GM18951 (cell line): ENCODE measurements around the gene IRF1.
"Not testable (repeated sequence)": the region's sequence is repeated elsewhere in the genome, so short reads cannot be mapped to it uniquely, and the experiment has no call there.

Source experiments
- POLR2A ChIP-seq: IDR thresholded peaks from 4 replicates; pipeline ENCODE4 v1.6.1; 2011; ENCODE audit warnings: mild to moderate bottlenecking; ENCODE audit not compliant: insufficient read length, insufficient read depth; ENCODE audit errors: extremely low read depth
- in situ Hi-C: fragments of 300-500 bp; cut with MboI; formaldehyde crosslinking; loops from one replicate; pipeline ENCODE4 v1.12.0; 2022; ENCODE audit warnings: low sequenced_read_pairs, mixed read lengths, inconsistent platforms; ENCODE audit not compliant: unreplicated experiment

Gene IRF1

DNA sequence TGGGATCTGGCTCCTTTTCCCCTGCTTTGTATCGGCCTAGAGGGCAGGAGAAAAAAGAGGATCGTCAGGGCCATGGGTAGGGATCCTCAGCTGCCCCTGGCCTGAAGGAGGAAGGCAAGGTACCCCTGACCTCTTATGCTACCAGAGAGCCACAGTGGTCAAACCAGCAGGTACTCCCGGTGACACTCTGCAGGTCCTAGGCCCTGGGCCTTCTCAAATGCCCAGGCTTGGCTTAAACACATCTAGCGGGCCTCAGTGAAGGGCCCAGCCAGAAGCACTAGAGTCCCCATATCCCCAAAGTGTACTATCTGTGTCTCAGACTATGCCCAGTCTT is 3.5 kb downstream of the IRF1 start:
- in situ Hi-C loops: no loop called here
- TF ChIP-seq POLR2A: no peak

DNA sequence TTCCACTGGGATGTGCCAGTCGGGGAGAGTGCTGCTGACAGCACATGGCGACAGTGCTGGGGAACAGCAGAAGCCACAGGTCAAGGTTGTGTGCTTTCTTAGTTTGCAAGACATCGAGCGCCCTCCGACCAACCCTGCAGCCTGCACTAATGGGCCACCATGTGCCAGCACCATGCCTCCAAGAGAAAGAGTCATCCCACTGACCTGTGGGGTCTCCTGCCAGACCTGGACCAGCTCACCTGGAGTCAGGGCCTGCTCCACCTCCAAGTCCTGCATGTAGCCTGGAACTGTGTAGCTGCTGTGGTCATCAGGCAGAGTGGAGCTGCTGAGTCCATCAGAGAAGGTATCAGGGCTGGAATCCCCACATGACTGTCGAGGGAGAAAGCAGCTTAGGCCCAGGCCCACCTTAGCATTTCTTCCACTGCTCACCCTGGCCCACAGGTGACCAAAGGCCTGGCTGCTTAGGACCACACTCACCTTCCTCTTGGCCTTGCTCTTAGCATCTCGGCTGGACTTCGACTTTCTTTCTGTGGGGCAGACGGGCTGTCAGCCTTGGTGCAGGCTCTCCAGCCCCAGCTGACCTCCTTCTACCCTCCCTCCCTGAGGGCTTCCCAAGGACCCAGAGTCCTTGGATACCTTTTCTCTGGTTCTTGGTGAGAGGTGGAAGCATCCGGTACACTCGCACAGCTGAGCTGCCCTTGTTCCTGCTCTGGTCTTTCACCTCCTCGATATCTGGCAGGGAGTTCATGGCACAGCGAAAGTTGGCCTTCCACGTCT is 4.1 kb downstream of the IRF1 start:
- TF ChIP-seq POLR2A: peak; percentile 32
- in situ Hi-C loops: no loop called here

DNA sequence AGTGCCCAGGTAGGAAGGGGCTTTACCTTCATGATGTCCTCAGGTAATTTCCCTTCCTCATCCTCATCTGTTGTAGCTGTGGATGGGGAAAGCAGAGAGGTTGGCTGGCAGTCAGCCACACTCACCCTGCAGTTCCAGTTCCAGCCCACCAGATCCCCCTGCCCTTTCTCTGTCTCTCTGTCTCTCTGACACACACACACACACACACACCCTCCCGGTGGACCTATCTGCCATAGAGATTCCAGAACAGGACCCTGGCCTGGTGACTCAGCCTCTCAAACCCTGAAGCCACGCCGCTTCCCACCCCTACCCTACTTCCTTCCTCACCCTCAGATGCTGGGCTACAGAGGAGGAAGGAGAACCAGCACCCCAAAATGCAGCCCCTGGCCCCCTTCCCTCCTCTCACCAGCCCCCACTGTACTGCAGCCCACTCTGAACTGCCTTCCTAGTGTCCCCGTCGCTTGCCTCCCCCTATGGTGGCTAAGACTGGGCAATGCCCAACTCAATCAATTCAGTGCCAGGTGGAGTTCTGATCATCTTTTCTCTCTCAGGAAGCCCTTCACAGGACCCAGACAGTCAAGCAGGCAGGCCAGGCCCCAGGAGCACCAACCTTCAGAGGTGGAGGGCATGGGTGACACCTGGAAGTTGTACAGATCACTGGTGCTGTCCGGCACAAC is 4.8 kb downstream of the IRF1 start:
- in situ Hi-C loops: no loop called here
- TF ChIP-seq POLR2A: no peak

DNA sequence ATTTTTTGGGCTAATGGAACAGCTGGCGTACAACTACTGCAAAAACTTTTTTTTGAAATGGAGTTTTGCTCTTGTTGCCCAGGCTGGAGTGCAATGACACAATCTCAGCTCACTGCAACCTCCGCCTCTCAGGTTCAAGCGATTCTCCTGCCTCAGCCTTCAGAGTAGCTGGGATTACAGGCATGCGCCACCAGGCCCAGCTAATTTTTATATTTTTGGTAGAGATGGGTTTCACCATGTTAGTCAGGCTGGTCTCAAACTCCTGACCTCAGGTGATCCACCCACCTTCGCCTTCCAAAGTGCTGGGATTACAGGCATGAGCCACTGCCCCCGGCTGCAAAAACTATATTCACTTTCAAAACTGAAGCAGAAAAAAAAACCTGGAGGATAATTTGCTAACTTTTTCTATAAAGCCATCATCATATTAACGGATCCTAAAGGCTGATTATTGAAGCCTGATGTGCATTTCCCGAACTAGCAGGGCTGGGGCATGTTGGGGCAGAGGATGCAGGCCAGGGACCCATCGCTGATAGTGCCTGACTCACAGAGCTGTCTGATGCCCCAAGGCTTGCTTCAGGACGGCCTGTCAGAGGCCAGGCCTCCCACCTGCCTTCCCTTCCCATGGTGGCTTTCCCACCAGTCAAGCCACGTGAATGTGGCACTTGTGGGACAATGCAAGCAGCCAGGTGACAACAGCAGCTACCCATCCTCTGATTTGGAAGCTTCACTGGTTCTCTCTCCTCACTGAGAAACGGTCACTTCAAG is 5.5 kb downstream of the IRF1 start:
- peak; percentile 20 for TF ChIP-seq POLR2A
- in situ Hi-C loops: not testable (repeated sequence)

DNA sequence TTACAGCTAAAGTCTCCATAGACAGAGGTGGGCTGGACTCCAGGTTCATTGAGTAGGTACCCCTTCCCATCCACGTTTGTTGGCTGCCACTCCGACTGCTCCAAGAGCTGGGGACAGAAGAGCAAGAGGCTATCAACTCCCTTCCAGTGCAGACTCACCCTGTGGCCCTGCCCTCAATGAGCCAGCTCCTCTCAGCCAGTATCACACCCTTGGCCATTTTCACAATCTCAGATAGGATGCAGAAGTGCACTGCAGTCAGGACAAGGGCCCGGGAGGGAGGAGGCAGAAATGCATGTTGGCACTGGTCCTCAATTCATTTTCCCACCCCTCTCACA is 6.2 kb downstream of the IRF1 start:
- in situ Hi-C loops: no loop called here
- TF ChIP-seq POLR2A: no peak

DNA sequence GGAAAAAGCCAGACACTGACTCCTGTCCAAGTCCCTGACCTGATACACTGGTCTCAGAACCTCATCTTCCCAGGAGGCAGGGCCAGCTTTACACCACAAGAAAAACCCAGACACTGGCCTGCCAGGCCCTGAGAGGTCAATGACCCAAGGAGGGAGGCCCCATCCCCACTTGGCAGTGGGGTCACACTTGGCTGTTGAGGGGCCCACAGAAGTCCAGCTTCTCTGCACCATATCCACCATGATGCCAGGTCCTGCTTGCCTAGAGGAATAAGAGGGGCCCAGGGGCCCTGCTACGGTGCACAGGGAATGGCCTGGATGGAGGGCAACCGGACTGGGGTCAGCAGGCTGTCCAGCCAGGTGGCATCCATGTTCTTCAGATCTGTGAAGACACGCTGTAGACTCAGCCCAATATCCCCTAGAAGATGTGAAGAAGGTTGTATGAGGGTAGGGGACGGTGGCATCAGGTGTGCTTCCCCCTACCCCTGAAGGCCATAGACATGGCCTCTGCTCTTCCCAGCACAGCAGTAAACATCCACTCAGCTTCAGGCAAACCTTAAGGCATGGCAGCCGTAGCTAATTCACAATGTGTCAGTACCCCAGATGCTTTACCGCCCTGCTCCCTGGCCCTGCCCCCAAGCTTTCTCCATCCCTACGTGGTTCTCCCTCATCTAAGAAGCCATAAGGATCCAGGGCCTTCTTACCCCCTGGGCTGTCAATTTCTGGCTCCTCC is 6.7 kb downstream of the IRF1 start:
- in situ Hi-C loops: no loop called here
- peak; percentile 14 for TF ChIP-seq POLR2A

DNA sequence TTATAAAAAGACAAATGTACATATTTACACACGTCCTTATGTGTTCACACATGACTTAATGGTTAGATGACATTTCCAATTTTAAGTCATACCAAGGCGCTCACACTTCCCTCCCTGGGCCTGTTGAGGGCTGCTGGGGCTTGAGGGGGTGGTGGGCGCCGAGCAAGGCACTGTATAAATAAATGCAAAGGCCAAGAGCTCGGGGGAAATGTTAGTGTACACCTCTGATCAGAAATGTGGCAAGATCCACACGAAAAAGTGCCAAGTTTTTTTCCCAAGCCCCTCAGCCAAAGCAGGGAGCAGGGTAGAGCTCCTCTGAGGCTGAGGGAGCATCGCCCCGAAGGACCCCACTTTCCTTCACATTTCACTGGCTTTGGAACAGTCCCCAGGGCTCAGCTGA is 7.5 kb downstream of the IRF1 start:
- in situ Hi-C loops: no loop called here
- TF ChIP-seq POLR2A: no peak

DNA sequence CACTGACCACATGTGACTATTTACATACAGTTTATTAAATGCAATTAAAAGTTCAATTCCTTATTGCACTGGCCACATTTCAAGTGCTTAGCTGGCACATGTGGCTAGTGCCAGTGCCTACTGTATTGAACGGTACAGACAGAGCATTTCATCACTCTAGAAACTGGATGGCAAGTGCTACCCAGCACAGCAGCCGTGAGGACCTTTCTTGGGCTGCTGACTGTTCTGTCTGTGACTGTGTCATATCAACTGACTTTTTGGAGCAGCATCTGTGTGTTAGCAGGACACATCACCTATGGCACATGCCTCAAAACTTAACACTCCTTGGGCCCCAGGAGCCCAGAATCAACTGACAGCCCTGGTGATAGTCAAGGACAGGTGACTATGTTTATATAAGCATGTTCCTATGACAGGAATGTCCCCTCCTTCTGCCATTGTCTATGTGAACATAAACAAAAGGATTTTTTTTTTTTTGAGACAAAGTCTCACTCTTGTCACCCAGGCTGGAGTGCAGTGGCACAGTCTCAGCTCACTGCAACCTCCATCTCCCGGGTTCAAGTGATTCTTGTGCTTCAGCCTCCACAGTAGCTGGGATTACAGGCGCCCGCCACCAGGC is 8.9 kb downstream of the IRF1 start:
- in situ Hi-C loops: no loop called here
- peak; percentile 37 for TF ChIP-seq POLR2A

DNA sequence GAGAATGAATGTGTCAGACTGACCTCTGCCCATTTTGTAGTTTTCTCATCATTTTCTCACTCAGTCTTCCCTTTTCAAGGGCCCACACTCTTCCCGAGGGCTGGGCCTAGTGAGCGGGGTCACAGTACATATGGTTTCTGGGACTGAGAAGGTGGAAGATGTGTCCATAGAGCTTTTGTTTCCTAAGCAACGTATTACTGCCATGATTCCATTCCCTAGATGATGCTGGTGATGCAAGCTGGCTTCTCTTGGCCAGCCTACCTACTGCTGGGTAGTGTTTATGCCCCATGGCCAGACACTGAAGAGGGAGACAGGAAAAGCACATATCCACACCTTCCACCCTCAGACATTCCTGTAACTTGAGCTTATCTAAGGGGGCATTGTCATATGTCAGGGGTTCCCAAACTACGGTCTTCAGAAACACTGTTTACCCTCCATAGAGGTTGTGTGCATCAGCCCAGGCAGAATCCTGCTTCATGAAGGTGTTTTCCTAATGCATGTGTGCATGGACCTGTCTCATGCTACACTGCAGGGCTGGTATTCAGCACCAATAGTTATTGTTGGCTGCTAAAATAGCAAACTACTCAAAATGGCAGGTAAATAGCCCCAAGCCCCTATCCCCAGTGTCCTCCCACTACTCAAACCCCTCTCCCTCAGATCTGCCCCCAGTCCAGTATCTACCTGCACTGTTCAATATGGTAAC is 9.5 kb downstream of the IRF1 start:
- in situ Hi-C loops: no loop called here
- no peak for TF ChIP-seq POLR2A

DNA sequence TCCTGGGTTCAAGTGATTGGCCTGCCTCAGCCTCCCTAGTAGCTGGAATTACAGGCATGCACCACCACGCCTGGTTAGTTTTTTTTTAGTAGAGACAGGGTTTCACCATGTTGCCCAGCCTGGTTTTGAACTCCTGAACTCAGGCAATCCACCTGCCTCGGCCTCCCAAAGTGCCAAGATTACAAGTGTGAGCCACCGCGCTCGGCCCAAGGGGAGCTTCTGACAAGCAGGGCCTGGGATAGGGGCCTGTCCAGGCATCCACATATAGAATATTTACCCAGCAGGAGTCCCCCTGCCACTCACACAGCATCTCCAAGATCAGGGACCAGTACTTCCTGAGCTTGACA is 10.1 kb downstream of the IRF1 start:
- TF ChIP-seq POLR2A: no peak
- in situ Hi-C loops: no loop called here

DNA sequence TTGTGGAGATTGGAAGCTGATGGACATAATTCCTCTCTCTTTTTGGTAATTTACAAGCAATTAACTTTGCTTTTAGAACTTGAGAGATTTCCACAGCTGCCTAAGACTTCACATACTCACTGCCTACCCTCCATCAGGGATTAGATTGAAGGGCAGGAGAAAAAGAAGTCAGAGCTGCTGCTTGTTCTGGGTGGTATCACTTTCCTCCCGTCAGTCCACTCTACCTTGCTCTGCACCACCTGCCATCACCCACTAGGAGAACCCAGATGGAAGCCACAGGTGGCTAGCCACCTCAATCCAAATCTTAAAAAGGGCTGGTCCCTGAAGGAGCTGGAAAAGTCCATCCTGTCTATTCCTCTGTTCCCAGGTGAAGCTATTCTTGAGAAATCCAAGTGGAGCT is 10.5 kb downstream of the IRF1 start:
- no peak for TF ChIP-seq POLR2A
- in situ Hi-C loops: no loop called here

DNA sequence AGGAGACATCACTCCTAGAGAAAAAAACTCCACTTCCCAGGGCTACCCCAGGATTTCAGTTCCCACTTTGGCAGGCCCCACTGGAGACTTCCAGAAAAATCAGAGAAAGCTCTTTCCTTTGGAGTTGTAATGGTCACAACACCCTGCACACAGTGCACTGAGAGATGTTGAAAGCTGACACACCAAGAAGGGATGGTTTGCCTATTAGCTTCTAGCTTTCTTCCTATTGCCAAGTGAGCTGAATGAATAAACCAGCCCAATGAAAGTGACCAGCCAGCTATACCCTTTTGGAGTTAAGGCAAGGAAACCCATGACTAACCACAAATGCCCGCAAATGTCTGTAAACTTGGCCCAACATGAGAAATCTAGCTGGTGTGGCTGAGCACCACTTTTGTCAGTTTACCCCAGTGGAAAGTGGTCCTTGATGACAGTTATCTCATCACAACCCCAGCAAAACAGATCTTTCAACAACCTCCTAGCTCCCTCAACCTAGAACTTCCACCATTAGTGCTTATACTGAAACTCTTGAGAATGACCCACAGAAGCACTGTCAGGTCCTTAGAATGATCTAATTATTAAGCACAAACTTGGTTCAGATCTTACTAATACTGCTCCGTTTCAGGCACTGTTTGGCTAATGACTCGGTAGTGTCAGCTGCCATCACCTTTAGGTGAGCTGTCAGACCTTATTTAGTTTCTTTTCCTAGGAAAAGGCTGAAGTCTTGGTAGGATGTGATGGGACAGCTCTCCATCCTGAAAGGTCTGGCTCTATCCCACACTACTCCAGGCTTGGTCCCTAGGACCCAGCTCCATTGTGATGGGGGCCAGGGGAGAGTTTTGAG is 11.2 kb downstream of the IRF1 start:
- TF ChIP-seq POLR2A: peak; percentile 9
- in situ Hi-C loops: no loop called here
